Muscle layer of duodenum (tissue), 2 donors: Measurements from ENCODE around the gene SBDS.

Experiments used
- H3K27ac ChIP-seq: one replicate; pipeline ENCODE4 v1.7.0; 2013; ENCODE audit warnings: mild to moderate bottlenecking, low read length
- H3K27me3 ChIP-seq: one replicate; pipeline ENCODE4 v1.7.0; 2013; ENCODE audit warnings: low read depth, mild to moderate bottlenecking, control low read depth, low read length
- H3K36me3 ChIP-seq, 2 donors: one replicate each; pipeline ENCODE4 v1.7.0; 2013; ENCODE audit warnings: low read length in 2 of 2, control low read depth in 1 of 2, mild to moderate bottlenecking in 1 of 2; ENCODE audit not compliant: insufficient read depth in 2 of 2, control insufficient read depth in 1 of 2
- H3K4me1 ChIP-seq, 2 donors: one replicate each; pipeline ENCODE4 v1.7.0; 2013; ENCODE audit warnings: low read length in 2 of 2, mild to moderate bottlenecking in 2 of 2, control low read depth in 1 of 2, moderate library complexity in 1 of 2; ENCODE audit not compliant: insufficient read depth in 2 of 2, control insufficient read depth in 1 of 2
- H3K4me3 ChIP-seq, 2 donors: one replicate each; pipeline ENCODE4 v1.7.0; 2013; ENCODE audit warnings: low read length in 2 of 2, low read depth in 1 of 2, mild to moderate bottlenecking in 1 of 2
- H3K9me3 ChIP-seq, 2 donors: one replicate each; pipeline ENCODE4 v1.7.0; 2013; ENCODE audit warnings: low read length in 2 of 2, control low read depth in 1 of 2, mild to moderate bottlenecking in 1 of 2; ENCODE audit not compliant: control insufficient read depth in 1 of 2
- donor health status: healthy.

Gene SBDS

GRCh38 chr7:66958538-66959350 is 36.6 kb downstream of the SBDS start:
- Histone ChIP-seq H3K27ac (no peak overlapping the region), H3K4me3 (no peak overlapping the region), H3K36me3 (peaks cover 47 to 48% of the 10 kb centered on the region in 2 donors), H3K4me1 (peaks cover 0 to 6% of the 10 kb centered on the region in 2 donors), H3K27me3 (no peaks in the 10 kb centered on the region), H3K9me3 (no peaks in the 10 kb centered on the region)

- H3K27ac ChIP-seq: no peak overlapping the region
- H3K4me3 ChIP-seq: no peak overlapping the region
- H3K27me3 ChIP-seq: no peaks in the 10 kb centered on the region
- H3K9me3 ChIP-seq: no peaks in the 10 kb centered on the region
- peaks cover 0 to 6% of the 10 kb centered on the region in 2 donors for H3K4me1 ChIP-seq
- H3K36me3 ChIP-seq: peaks cover 55 to 57% of the 10 kb centered on the region in 2 donors
Measured at GRCh38 chr7:66957595-66958290, 37.6 kb downstream of the SBDS start.

DNA sequence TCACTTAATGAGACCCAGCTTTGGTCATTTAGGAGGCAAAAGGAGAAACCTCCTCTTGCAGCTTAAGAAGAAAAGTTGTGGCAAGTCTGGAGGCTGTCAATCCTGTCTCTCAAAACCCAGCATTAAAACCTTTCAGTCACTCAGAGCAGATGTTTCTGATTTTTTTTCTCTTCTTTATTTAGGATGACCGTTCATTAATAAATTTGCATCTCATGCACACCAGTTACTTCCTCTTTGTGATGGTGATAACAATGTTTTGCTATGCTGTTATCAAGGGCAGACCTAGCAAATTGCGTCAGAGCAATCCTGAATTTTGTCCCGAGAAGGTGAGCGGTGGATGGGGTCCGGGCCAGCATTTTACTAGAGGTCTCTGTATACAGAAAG is 42.4 kb downstream of the SBDS start:
- no peak overlapping the region for H3K27ac ChIP-seq
- H3K36me3 ChIP-seq: peaks cover 77 to 78% of the 10 kb centered on the region in 2 donors
- H3K9me3 ChIP-seq: no peaks in the 10 kb centered on the region
- no peak overlapping the region for H3K4me3 ChIP-seq
- peaks cover 0 to 3% of the 10 kb centered on the region in 2 donors for H3K4me1 ChIP-seq
- no peaks in the 10 kb centered on the region for H3K27me3 ChIP-seq

GRCh38 chr7:66952343-66953043 is 42.9 kb downstream of the SBDS start:
- Histone ChIP-seq H3K27ac (no peak overlapping the region), H3K36me3 (peaks cover 76% of the 10 kb centered on the region in 2 donors), H3K4me1 (peaks cover 0 to 3% of the 10 kb centered on the region in 2 donors), H3K4me3 (no peak overlapping the region), H3K9me3 (no peaks in the 10 kb centered on the region), H3K27me3 (no peaks in the 10 kb centered on the region)

DNA sequence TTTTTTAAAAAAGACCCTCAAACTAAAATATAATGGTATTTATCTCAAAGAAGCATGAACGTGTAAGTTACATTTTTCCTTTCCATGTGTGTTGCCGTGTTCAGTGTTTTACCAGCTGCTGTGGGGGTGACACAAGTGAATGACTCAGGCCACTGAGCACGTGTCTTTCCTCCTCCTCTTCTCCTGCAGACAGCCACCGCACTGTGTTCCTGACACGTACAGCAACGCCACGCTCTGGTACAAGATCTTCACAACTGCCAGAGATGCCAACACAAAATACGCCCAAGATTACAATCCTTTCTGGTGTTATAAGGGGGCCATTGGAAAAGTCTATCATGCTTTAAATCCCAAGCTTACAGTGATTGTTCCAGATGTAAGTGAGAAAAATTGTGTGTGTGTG is 44.6 kb downstream of the SBDS start:
- no peaks in the 10 kb centered on the region for H3K27me3 ChIP-seq
- no peaks in the 10 kb centered on the region for H3K9me3 ChIP-seq
- peaks cover 0 to 3% of the 10 kb centered on the region in 2 donors for H3K4me1 ChIP-seq
- no peak overlapping the region for H3K4me3 ChIP-seq
- no peak overlapping the region for H3K27ac ChIP-seq
- H3K36me3 ChIP-seq: peaks cover 61 to 75% of the 10 kb centered on the region in 2 donors

GRCh38 chr7:66950311-66950710 is 45.1 kb downstream of the SBDS start:
- H3K36me3 ChIP-seq: peaks cover 58 to 71% of the 10 kb centered on the region in 2 donors
- H3K4me3 ChIP-seq: no peak overlapping the region
- no peak overlapping the region for H3K27ac ChIP-seq
- no peaks in the 10 kb centered on the region for H3K27me3 ChIP-seq
- no peaks in the 10 kb centered on the region for H3K9me3 ChIP-seq
- H3K4me1 ChIP-seq: peaks cover 0 to 3% of the 10 kb centered on the region in 2 donors

GRCh38 chr7:66948480-66949109 is 46.8 kb downstream of the SBDS start:
- H3K9me3 ChIP-seq: no peaks in the 10 kb centered on the region
- H3K27ac ChIP-seq: no peak overlapping the region
- peaks cover 63 to 69% of the 10 kb centered on the region in 2 donors for H3K36me3 ChIP-seq
- H3K27me3 ChIP-seq: no peaks in the 10 kb centered on the region
- H3K4me3 ChIP-seq: no peak overlapping the region
- peaks cover 0 to 3% of the 10 kb centered on the region in 2 donors for H3K4me1 ChIP-seq

DNA sequence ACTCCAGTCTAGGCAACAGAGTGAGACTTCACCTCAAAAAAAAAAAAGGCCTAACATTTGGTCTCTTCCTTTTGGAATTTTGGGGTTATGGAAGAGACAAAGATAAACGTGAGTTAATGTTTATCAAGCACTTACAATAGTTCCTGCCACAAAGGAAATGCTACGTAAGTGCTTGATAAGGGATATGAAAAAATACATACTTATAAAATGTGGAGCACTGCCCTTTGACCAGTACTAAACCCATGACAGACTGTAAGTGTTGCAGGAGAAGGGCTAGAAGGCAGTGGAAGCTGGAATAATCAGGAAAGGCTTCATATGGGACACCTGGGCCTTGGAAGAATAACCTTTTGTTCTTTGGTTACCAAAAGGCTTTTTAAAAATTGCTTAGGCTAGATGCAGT is 48.8 kb downstream of the SBDS start:
- Histone ChIP-seq H3K27ac (peak overlapping the region; percentile 27), H3K9me3 (no peaks in the 10 kb centered on the region), H3K4me1 (no peaks in the 10 kb centered on the region), H3K4me3 (no peak overlapping the region), H3K36me3 (peaks cover 57 to 68% of the 10 kb centered on the region in 2 donors), H3K27me3 (no peaks in the 10 kb centered on the region)

DNA sequence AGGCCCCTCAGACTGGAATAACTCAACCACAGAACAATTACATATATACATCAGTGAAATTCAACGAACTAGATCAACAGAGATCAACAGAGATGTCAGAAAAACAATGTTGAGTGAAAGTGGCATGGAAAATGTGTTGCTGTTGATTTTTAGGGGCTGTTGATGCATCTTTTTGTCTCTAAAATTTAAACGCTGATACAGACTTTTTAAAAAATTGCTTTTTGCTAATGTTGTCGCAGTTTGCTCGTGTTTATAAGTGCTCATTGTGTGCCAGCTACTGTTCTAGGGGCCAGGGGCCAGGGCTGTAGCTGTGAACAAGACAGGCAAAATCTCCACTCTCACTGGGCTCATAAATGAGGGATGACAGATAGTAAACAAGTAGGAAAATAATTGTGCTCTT is 56.1 kb downstream of the SBDS start:
- H3K4me1 ChIP-seq: peaks cover 0 to 3% of the 10 kb centered on the region in 2 donors
- peaks cover 15 to 23% of the 10 kb centered on the region in 2 donors for H3K36me3 ChIP-seq
- no peak overlapping the region for H3K4me3 ChIP-seq
- H3K9me3 ChIP-seq: no peaks in the 10 kb centered on the region
- H3K27ac ChIP-seq: no peak overlapping the region
- no peaks in the 10 kb centered on the region for H3K27me3 ChIP-seq

DNA sequence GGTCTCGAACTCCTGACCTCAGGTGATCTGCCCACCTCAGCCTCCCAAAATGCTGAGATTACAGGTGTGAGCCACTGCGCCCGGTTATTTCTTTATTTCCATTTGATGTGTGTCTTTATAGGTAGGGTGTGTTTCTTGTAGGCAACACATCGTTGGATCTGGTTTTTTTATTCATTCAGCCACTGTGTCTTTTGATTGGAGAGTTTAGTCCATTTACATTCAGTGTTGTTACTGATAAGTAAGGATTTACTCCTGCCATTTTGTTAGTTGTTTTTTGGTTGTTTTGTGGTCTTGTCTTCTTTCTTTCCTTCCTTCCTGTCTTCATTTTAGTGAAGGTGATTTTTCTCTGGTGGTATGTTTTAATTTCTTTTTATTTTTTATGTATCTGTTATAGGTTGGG is 57.4 kb downstream of the SBDS start:
- Histone ChIP-seq H3K36me3 (peaks cover 5 to 17% of the 10 kb centered on the region in 2 donors), H3K9me3 (no peaks in the 10 kb centered on the region), H3K4me3 (no peak overlapping the region), H3K27me3 (no peaks in the 10 kb centered on the region), H3K27ac (no peak overlapping the region), H3K4me1 (peaks cover 0 to 9% of the 10 kb centered on the region in 2 donors)
